Motor neuron (in vitro differentiated cells): Measurements from ENCODE around the gene INPP4B. TPM values are rescaled to one million over a fixed set of nuclear protein-coding genes. Genes with fewer than 3 reads are reported as not detected.
"Not testable (repeated sequence)": the region's sequence is repeated elsewhere in the genome, so short reads cannot be mapped to it uniquely, and the experiment has no call there.

ENCODE experiments used
- ATAC-seq, 8 experiments: fragments of 200-7000 bp; cut with Tn5 transposase; replicated peaks in 6 of 8; 2 replicates each; pipeline ENCODE4 v1.8.0; 2021; ENCODE audit warnings: mild to moderate bottlenecking in 8 of 8, moderate library complexity in 8 of 8
- H3K27ac ChIP-seq, 2 donors: fragments of 250-450 bp; sonication (Bioruptor Pico); 2 replicates each; pipeline ENCODE4 v1.9.0; 2021; ENCODE audit warnings: antibody characterized with exemption in 2 of 2, mild to moderate bottlenecking in 2 of 2, moderate library complexity in 1 of 2
- H3K4me1 ChIP-seq, 2 donors: fragments of 250-450 bp; sonication (Bioruptor Pico); replicated peaks in 1 of 2; 2 replicates each; pipeline ENCODE4 v1.6.1; 2021; ENCODE audit warnings: antibody characterized with exemption in 2 of 2, mild to moderate bottlenecking in 2 of 2, moderate library complexity in 1 of 2
- H3K4me3 ChIP-seq, 5 donors: fragments of 250-450 bp; sonication (Bioruptor Pico); 2 replicates each; pipeline ENCODE4 v1.9.0; 2021; ENCODE audit warnings: antibody characterized with exemption in 5 of 5, mild to moderate bottlenecking in 5 of 5, moderate library complexity in 4 of 5
- WGBS, 10 experiments: fragments of 450-650 bp; shearing (Covaris generic); methylation state at CpG; one replicate each; pipeline ENCODE4 v1.0.0; 2022; 5-methylcytosine and 5-hydroxymethylcytosine counted together
- in situ Hi-C, 9 experiments: fragments of 400-800 bp; cut with MboI; loops; one replicate each; pipeline ENCODE4 v1.15.0; 2021; ENCODE audit warnings: low sequenced_read_pairs in 9 of 9, low pct_unique_long_range_greater_than_20kb in 2 of 9; ENCODE audit not compliant: unreplicated experiment in 9 of 9
- total RNA-seq, 8 experiments: library from RNA; unstranded; fragments of 300-600 nt; gene quantifications; 2 replicates each; pipeline versions ENCODE4 v1.2.3 to v1.2.4, GENCODE V29; 2022

INPP4B gene
- total RNA-seq, 8 experiments from 2014 or later = 0.54 to 62.3 (median 3.9) TPM

- no peak overlapping the region for H3K27ac ChIP-seq
- ATAC-seq = peak in 2 of 8 experiments; percentile 8 to 20
Observed at GRCh38 chr4:142818031-142818430, 28.1 kb downstream of the INPP4B start.

GRCh38 chr4:142817442-142817841, 28.7 kb downstream of the INPP4B start:
- ATAC-seq = peak in 3 of 8 experiments; percentile 58 to 67 (median 59)
- in situ Hi-C loops = no loop called here
- Histone ChIP-seq H3K4me1 (peaks cover 0 to 4% of the 10 kb centered on the region in 2 donors), H3K27ac (no peak overlapping the region), H3K4me3 (no peak overlapping the region)
- WGBS, 10 experiments = 0 to 95% (median 76%) methylated on average over 1 to 6 of the region's 6 CpGs

More at GRCh38 chr4:142818031-142818430, 28.1 kb downstream of the INPP4B start:
- in situ Hi-C loops = no loop called here
- Histone ChIP-seq H3K4me1 (peaks cover 0 to 4% of the 10 kb centered on the region in 2 donors), H3K4me3 (no peak overlapping the region)
- WGBS, 10 experiments = 18 to 100% (median 78%) methylated on average over 1 of the region's 1 CpG; no CpG with 5 or more reads in 2 of the 10 experiments

- no peak overlapping the region for H3K4me3 ChIP-seq
- no peak overlapping the region for H3K27ac ChIP-seq
- in situ Hi-C loops = no loop called here
- H3K4me1 ChIP-seq = peaks cover 0 to 4% of the 10 kb centered on the region in 2 donors
- peak; percentile 74 to 99 (median 92) for ATAC-seq
- 0 to 57% (median 4%) methylated on average over 1 of the region's 1 CpG; no CpG with 5 or more reads in 2 of the 10 experiments for WGBS, 10 experiments
Observed at GRCh38 chr4:142815834-142816233, 30.3 kb downstream of the INPP4B start.

- Histone ChIP-seq H3K4me3 (no peak overlapping the region), H3K27ac (no peak overlapping the region), H3K4me1 (peaks cover 0 to 6% of the 10 kb centered on the region in 2 donors)
- in situ Hi-C loops = no loop called here
- ATAC-seq = no peak
- 79 to 100% (median 89%) methylated on average over 2 of the region's 2 CpGs; no CpG with 5 or more reads in 2 of the 10 experiments for WGBS, 10 experiments
Observed at GRCh38 chr4:142813388-142813787, 32.7 kb downstream of the INPP4B start.

- Histone ChIP-seq H3K4me1 (peaks cover 0 to 6% of the 10 kb centered on the region in 2 donors), H3K27ac (no peak overlapping the region), H3K4me3 (no peak overlapping the region)
- in situ Hi-C loops = no loop called here
- no peak for ATAC-seq
Observed at GRCh38 chr4:142812091-142812490, 34.0 kb downstream of the INPP4B start.

GRCh38 chr4:142811034-142811433, 35.1 kb downstream of the INPP4B start:
- peaks cover 0 to 4% of the 10 kb centered on the region in 2 donors for H3K4me1 ChIP-seq
- 67 to 100% (median 100%) methylated on average over 1 of the region's 1 CpG; no CpG with 5 or more reads in 7 of the 10 experiments for WGBS, 10 experiments
- H3K4me3 ChIP-seq = no peak overlapping the region
- no peak overlapping the region for H3K27ac ChIP-seq
- peak in 1 of 8 experiments; percentile 33 for ATAC-seq
- in situ Hi-C loops = no loop called here

GRCh38 chr4:142809559-142809958, 36.5 kb downstream of the INPP4B start:
- peaks cover 0 to 3% of the 10 kb centered on the region in 2 donors for H3K4me1 ChIP-seq
- H3K4me3 ChIP-seq = no peak overlapping the region
- no peak overlapping the region for H3K27ac ChIP-seq
- ATAC-seq = no peak
- in situ Hi-C loops = no loop called here
- 33 to 80% (median 50%) methylated on average over 1 to 2 of the region's 2 CpGs; no CpG with 5 or more reads in 4 of the 10 experiments for WGBS, 10 experiments

- 80 to 100% (median 93%) methylated on average over 1 to 5 of the region's 5 CpGs; no CpG with 5 or more reads in 1 of the 10 experiments for WGBS, 10 experiments
- H3K4me1 ChIP-seq, H3K27ac ChIP-seq, in situ Hi-C loops, ATAC-seq, H3K4me3 ChIP-seq: not testable (repeated sequence)
Observed at GRCh38 chr4:142803879-142804278, 42.2 kb downstream of the INPP4B start.

- H3K4me1 ChIP-seq = no peaks in the 10 kb centered on the region
- H3K4me3 ChIP-seq = no peak overlapping the region
- WGBS, 10 experiments = 40 to 100% (median 100%) methylated on average over 1 to 2 of the region's 2 CpGs; no CpG with 5 or more reads in 3 of the 10 experiments
- no peak overlapping the region for H3K27ac ChIP-seq
- ATAC-seq = no peak
- in situ Hi-C loops = no loop called here
Observed at GRCh38 chr4:142801966-142802365, 44.1 kb downstream of the INPP4B start.

GRCh38 chr4:142781114-142781513, 65.0 kb downstream of the INPP4B start:
- no peak overlapping the region for H3K27ac ChIP-seq
- H3K4me3 ChIP-seq = no peak overlapping the region
- no peaks in the 10 kb centered on the region for H3K4me1 ChIP-seq
- in situ Hi-C loops = no loop called here
- WGBS, 10 experiments = 0 to 67% (median 40%) methylated on average over 1 of the region's 1 CpG; no CpG with 5 or more reads in 7 of the 10 experiments
- ATAC-seq = peak in 2 of 8 experiments; percentile 17 to 40

GRCh38 chr4:142778900-142779299, 67.2 kb downstream of the INPP4B start:
- H3K27ac ChIP-seq = no peak overlapping the region
- in situ Hi-C loops = no loop called here
- no peaks in the 10 kb centered on the region for H3K4me1 ChIP-seq
- 0 to 100% (median 20%) methylated on average over 1 of the region's 1 CpG; no CpG with 5 or more reads in 1 of the 10 experiments for WGBS, 10 experiments
- no peak overlapping the region for H3K4me3 ChIP-seq
- ATAC-seq = peak in 3 of 8 experiments; percentile 59 to 66 (median 66)

- Histone ChIP-seq H3K4me1 (no peaks in the 10 kb centered on the region), H3K27ac (no peak overlapping the region), H3K4me3 (no peak overlapping the region)
- no peak for ATAC-seq
- 67 to 100% (median 87%) methylated on average over 1 of the region's 1 CpG; no CpG with 5 or more reads in 2 of the 10 experiments for WGBS, 10 experiments
- in situ Hi-C loops = no loop called here
Observed at GRCh38 chr4:142778430-142778829, 67.7 kb downstream of the INPP4B start.

GRCh38 chr4:142777045-142777743, 68.9 kb downstream of the INPP4B start:
- in situ Hi-C loops = no loop called here
- peak in 2 of 8 experiments; percentile 74 to 80 for ATAC-seq
- 24 to 100% (median 80%) methylated on average over 1 to 4 of the region's 4 CpGs; no CpG with 5 or more reads in 1 of the 10 experiments for WGBS, 10 experiments
- Histone ChIP-seq H3K4me3 (no peak overlapping the region), H3K27ac (no peak overlapping the region), H3K4me1 (no peaks in the 10 kb centered on the region)
